Endodermal cell (in vitro differentiated cells): ENCODE results near the gene ECHDC1. TPM values are rescaled to one million over a fixed set of nuclear protein-coding genes. Genes with fewer than 3 reads are reported as not detected.

Source experiments
- DNase-seq: peaks from one replicate; pipeline ENCODE4 v3.0.0-alpha.2; 2017
- H3K27ac ChIP-seq: 2 replicates; pipeline ENCODE4 v1.5.1; 2013; ENCODE audit warnings: mild to moderate bottlenecking, low read depth, low read length, moderate library complexity
- H3K27me3 ChIP-seq: 2 replicates; pipeline ENCODE4 v1.6.1; 2013; ENCODE audit warnings: mild to moderate bottlenecking, low read length, moderate library complexity; ENCODE audit not compliant: insufficient read depth, control insufficient read depth, poor library complexity, severe bottlenecking
- H3K36me3 ChIP-seq: 2 replicates; pipeline ENCODE4 v1.7.0; 2013; ENCODE audit warnings: mild to moderate bottlenecking, low read length, moderate library complexity; ENCODE audit not compliant: control insufficient read depth, insufficient read depth
- H3K4me1 ChIP-seq: one replicate; pipeline ENCODE4 v1.7.0; 2013; ENCODE audit warnings: low read length; ENCODE audit not compliant: control insufficient read depth, insufficient read depth
- H3K4me3 ChIP-seq: 2 replicates; pipeline ENCODE4 v1.5.1; 2013; ENCODE audit warnings: mild to moderate bottlenecking, low read length, moderate library complexity
- H3K9ac ChIP-seq: 2 replicates; pipeline ENCODE4 v1.6.1; 2013; ENCODE audit warnings: mild to moderate bottlenecking, low read length, moderate library complexity; ENCODE audit not compliant: poor library complexity, severe bottlenecking; ENCODE audit errors: extremely low read depth
- H3K9me3 ChIP-seq: 2 replicates; pipeline ENCODE4 v1.6.1; 2013; ENCODE audit warnings: mild to moderate bottlenecking, low read length, moderate library complexity; ENCODE audit not compliant: control insufficient read depth
- H3K27ac Mint-ChIP-seq: 2 replicates; pipeline ENCODE4 v1.8.0; 2020; ENCODE audit warnings: mixed read lengths
- H3K27me3 Mint-ChIP-seq: 2 replicates; pipeline ENCODE4 v1.8.0; 2021; ENCODE audit warnings: mild to moderate bottlenecking, mixed read lengths; ENCODE audit not compliant: insufficient read depth
- H3K36me3 Mint-ChIP-seq: 2 replicates; pipeline ENCODE4 v1.8.0; 2020; ENCODE audit warnings: low read depth, mixed read lengths
- H3K4me1 Mint-ChIP-seq: 2 replicates; pipeline ENCODE4 v1.8.0; 2020; ENCODE audit warnings: mixed read lengths
- H3K4me3 Mint-ChIP-seq: 2 replicates; pipeline ENCODE4 v1.8.0; 2020; ENCODE audit warnings: mild to moderate bottlenecking, moderate library complexity, mixed read lengths
- H3K9me3 Mint-ChIP-seq: 2 replicates; pipeline ENCODE4 v1.8.0; 2020; ENCODE audit warnings: mild to moderate bottlenecking, mixed read lengths
- CTCF ChIP-seq: fragments of 200-600 bp; sonication (generic); conservative IDR thresholded peaks from 2 replicates; pipeline ENCODE4 v1.5.0; 2021; ENCODE audit warnings: antibody characterized with exemption, mild to moderate bottlenecking
- WGBS, 2 experiments: methylation state at CpG; one replicate each; pipeline versions ENCODE4 v1.1.5 to v1.1.7; 2013; ENCODE audit warnings: missing lambda C conversion rate in 2 of 2, mixed read lengths in 1 of 2; ENCODE audit not compliant: insufficient coverage in 1 of 2, insufficient read length in 1 of 2; 5-methylcytosine and 5-hydroxymethylcytosine counted together
- total RNA-seq, 2 donors: library from RNA; stranded (reverse); fragmentation: NEBNext Ultra II Directional in 1 of 2; extraction: Animal tissue kit (Norgen Biotek cat#: 25700) in 1 of 2; gene quantifications; 2 replicates in 1 of 2; 3 replicates in 1 of 2; pipeline ENCODE4 v1.2.1, GENCODE V29; 2021

ECHDC1 gene
- total RNA-seq, 2 donors from 2014 or later, result 45.5 to 58.2 TPM

DNA sequence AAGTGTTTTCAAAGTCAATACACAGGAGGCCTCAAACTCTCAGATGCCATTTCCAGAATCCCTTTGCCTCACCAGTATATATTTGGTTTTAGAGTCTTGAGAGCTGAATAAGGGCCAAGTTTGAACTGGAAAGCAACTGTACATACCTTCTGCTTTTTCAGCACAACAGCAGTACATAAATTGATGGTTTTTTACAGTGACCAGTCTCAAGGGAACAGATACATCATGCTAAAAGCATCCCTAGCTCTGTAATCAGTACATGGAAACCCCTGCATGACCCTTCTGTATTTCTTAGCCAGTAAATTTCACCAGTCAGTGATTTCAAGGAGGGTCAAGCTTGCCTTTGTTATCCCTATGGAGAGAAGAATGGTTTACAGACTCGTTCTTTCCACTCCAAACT lies 40.6 kb upstream of the ECHDC1 start:
- H3K9ac ChIP-seq, result no peak overlapping the region
- H3K4me3 ChIP-seq, result no peak overlapping the region
- no peaks in the 10 kb centered on the region for H3K4me1 ChIP-seq
- WGBS, 2 experiments, result 100% methylated on average over 1 of the region's 1 CpG; no CpG with 5 or more reads in 1 of the 2 experiments
- H3K9me3 ChIP-seq, result no peaks in the 10 kb centered on the region
- H3K9me3 Mint-ChIP-seq, result peaks cover 8% of the 10 kb centered on the region
- H3K4me1 Mint-ChIP-seq, result no peaks in the 10 kb centered on the region
- no peaks in the 10 kb centered on the region for H3K36me3 ChIP-seq
- no peak overlapping the region for H3K4me3 Mint-ChIP-seq
- H3K27me3 Mint-ChIP-seq, result no peaks in the 10 kb centered on the region
- peaks cover 5% of the 10 kb centered on the region for H3K36me3 Mint-ChIP-seq
- H3K27me3 ChIP-seq, result no peaks in the 10 kb centered on the region
- no peak for TF ChIP-seq CTCF
- no peak overlapping the region for H3K27ac ChIP-seq
- DNase-seq, result no peak
- no peak overlapping the region for H3K27ac Mint-ChIP-seq

GRCh38 chr6:127382413-127382812 lies 39.0 kb upstream of the ECHDC1 start:
- no peaks in the 10 kb centered on the region for H3K27me3 ChIP-seq
- H3K36me3 ChIP-seq, result no peaks in the 10 kb centered on the region
- no peak overlapping the region for H3K4me3 ChIP-seq
- no peaks in the 10 kb centered on the region for H3K4me1 ChIP-seq
- Mint-ChIP-seq H3K36me3 (peaks cover 5% of the 10 kb centered on the region), H3K4me1 (no peaks in the 10 kb centered on the region), H3K27ac (no peak overlapping the region), H3K27me3 (no peaks in the 10 kb centered on the region), H3K4me3 (no peak overlapping the region), H3K9me3 (peaks cover 8% of the 10 kb centered on the region)
- DNase-seq, result no peak
- no peak for TF ChIP-seq CTCF
- 95 to 100% methylated on average over 1 to 3 of the region's 3 CpGs for WGBS, 2 experiments
- no peaks in the 10 kb centered on the region for H3K9me3 ChIP-seq
- no peak overlapping the region for H3K9ac ChIP-seq
- H3K27ac ChIP-seq, result no peak overlapping the region

DNA sequence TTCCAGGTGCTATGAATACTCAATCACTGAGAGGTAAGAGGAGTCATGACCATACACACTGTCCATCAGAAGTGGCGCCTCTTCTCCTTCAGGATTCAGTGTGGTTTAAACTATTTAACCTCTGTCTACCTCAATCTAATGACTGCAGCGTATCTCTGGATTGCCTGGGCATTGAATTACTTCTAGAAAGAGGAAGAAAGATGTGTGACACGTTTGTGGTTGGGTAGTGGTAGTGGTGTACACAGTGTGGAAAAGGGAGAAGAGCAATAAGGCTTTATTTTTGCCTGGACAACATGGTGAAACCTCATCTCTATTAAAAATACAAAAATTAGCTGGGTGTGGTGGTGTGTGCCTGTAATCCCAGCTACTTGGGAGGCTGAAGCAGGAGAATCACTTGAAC lies 38.0 kb upstream of the ECHDC1 start:
- Histone ChIP-seq H3K36me3 (no peaks in the 10 kb centered on the region), H3K4me3 (no peak overlapping the region), H3K9ac (no peak overlapping the region), H3K9me3 (no peaks in the 10 kb centered on the region), H3K27ac (no peak overlapping the region), H3K4me1 (no peaks in the 10 kb centered on the region), H3K27me3 (no peaks in the 10 kb centered on the region)
- WGBS, 2 experiments, result 95% methylated on average over 3 of the region's 3 CpGs; no CpG with 5 or more reads in 1 of the 2 experiments
- no peaks in the 10 kb centered on the region for H3K4me1 Mint-ChIP-seq
- H3K36me3 Mint-ChIP-seq, result peaks cover 5% of the 10 kb centered on the region
- no peak for TF ChIP-seq CTCF
- no peak for DNase-seq
- H3K27ac Mint-ChIP-seq, result no peak overlapping the region
- H3K27me3 Mint-ChIP-seq, result no peaks in the 10 kb centered on the region
- peaks cover 8% of the 10 kb centered on the region for H3K9me3 Mint-ChIP-seq
- H3K4me3 Mint-ChIP-seq, result no peak overlapping the region
